B cell (primary cell): Measurements from ENCODE around the gene NOVA1.

ENCODE experiments used
- CTCF ChIP-seq: fragments of 200-600 bp; IDR thresholded peaks from one replicate; pipeline ENCODE4 v1.8.0; 2022; ENCODE audit warnings: antibody characterized with exemption, mild to moderate bottlenecking
- EZH2 ChIP-seq: IDR thresholded peaks from 2 replicates; pipeline ENCODE4 v1.6.1; 2012; ENCODE audit warnings: borderline replicate concordance, low read depth, mild to moderate bottlenecking, moderate library complexity, low read length; ENCODE audit not compliant: insufficient read depth, poor library complexity, severe bottlenecking

- no peak for TF ChIP-seq CTCF
- no peak for TF ChIP-seq EZH2
Measured at GRCh38 chr14:26595926-26596542, 1.8 kb downstream of the NOVA1 start.
